Measurements from ENCODE around the gene MICAL3. TPM values are rescaled to one million over a fixed set of nuclear protein-coding genes. Genes with fewer than 3 reads are reported as not detected.

The MICAL3 gene
- total and polyA plus RNA-seq, 9 of the 15 experiments (the other 6 are each of a cell fraction or from before 2014, with no cell fraction given): 0.53 to 32.1 (median 12.3) TPM

GRCh38 chr22:18069041-18069440 is 44.7 kb upstream of the MICAL3 start:
- ATAC-seq (no peak), DNase-seq (ENCODE audit: extremely low read depth in 1 of 4, low spot score in 3 of 4) (no peak), FAIRE-seq (no peak)
- Histone ChIP-seq H3K36me3 (ENCODE audit: control insufficient read depth, insufficient read depth, low read length) (no peaks in the 10 kb centered on the region), H3K9ac (ENCODE audit: insufficient read depth in 1 of 2, low read depth in 2 of 2, low read length in 2 of 2) (no peak overlapping the region), H3K9me1 (ENCODE audit: control insufficient read depth, insufficient read depth, low read length) (no peaks in the 10 kb centered on the region), H3K4me1 (replicated peaks in 1 of 2; ENCODE audit: control insufficient read depth in 2 of 2, insufficient read depth in 2 of 2, low read length in 2 of 2) (peaks cover 4 to 5% of the 10 kb centered on the region in 2 experiments; a peak in 2 of 5 replicates), H3K27ac (ENCODE audit: extremely low read depth, low read depth, low read length) (no peak overlapping the region), H3K9me3 (replicated peaks; ENCODE audit: control insufficient read depth, insufficient read depth, low read depth, low read length) (no peaks in the 10 kb centered on the region), H3K79me2 (ENCODE audit: control insufficient read depth, insufficient read depth, low read length) (no peaks in the 10 kb centered on the region), H3K4me3 (no peak overlapping the region), H4K20me1 (replicated peaks; ENCODE audit: control insufficient read depth, insufficient read depth, low read length) (peaks cover 10% of the 10 kb centered on the region; the same call in 1 of the 2 replicates), H3K27me3 (ENCODE audit: control insufficient read depth in 2 of 2, insufficient read depth in 2 of 2, low read length in 2 of 2) (peaks cover 48 to 56% of the 10 kb centered on the region in 2 experiments), H2AFZ (ENCODE audit: low read depth, low read length) (no peak overlapping the region), H3K4me2 (ENCODE audit: insufficient read depth, low read length) (no peak overlapping the region)
- intact Hi-C loops (cut with micrococcal nuclease): loop anchor here (10.0 kb wide), 1 partner anchor 294 kb away; the partner anchor contains the start of gene BID
- in situ Hi-C loops (cut with MboI): loop anchor here (5.0 kb wide), 1 partner anchor 327 kb away; no protein-coding TSS in a partner anchor
- CTCF ChIA-PET (ENCODE audit: low intra/inter-chr PET ratio): no interaction called here
- POLR2A ChIA-PET: interaction anchor here (0.6 to 2.0 kb wide), 2 partner anchors 11 to 12 kb away, joined by 3 to 11 read pairs; no protein-coding TSS in a partner anchor
- WGBS (ENCODE audit: insufficient coverage, low coverage, missing lambda C conversion rate): 7% methylated on average over 2 of the region's 2 CpGs
- no TSS peak for BruUV-seq (replicated peaks)
- no peak for TF ChIP-seq NR4A1 (CRISPR knock-in tag; IDR thresholded peaks at IDR 0.05)
- no peak for TF ChIP-seq NR4A1 (tag; IDR thresholded peaks at IDR 0.05)
- no peak for TF ChIP-seq TFE3 (CRISPR knock-in tag; IDR thresholded peaks at IDR 0.05)
- TF ChIP-seq, protein P1, sequence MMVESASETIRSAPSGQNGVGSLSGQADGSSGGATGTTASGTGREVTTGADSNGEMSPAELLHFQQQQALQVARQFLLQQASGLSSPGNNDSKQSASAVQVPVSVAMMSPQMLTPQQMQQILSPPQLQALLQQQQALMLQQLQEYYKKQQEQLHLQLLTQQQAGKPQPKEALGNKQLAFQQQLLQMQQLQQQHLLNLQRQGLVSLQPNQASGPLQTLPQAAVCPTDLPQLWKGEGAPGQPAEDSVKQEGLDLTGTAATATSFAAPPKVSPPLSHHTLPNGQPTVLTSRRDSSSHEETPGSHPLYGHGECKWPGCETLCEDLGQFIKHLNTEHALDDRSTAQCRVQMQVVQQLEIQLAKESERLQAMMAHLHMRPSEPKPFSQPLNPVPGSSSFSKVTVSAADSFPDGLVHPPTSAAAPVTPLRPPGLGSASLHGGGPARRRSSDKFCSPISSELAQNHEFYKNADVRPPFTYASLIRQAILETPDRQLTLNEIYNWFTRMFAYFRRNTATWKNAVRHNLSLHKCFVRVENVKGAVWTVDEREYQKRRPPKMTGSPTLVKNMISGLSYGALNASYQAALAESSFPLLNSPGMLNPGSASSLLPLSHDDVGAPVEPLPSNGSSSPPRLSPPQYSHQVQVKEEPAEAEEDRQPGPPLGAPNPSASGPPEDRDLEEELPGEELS (CRISPR knock-in tag; IDR thresholded peaks at IDR 0.05; ENCODE audit: borderline replicate concordance): no peak
- no peak for TF ChIP-seq HNRNPL (IDR thresholded peaks at IDR 0.05; ENCODE audit: low read depth, low read length)
- no peak for TF ChIP-seq ZNF609 (CRISPR knock-in tag; IDR thresholded peaks at IDR 0.05; ENCODE audit: borderline replicate concordance)
- TF ChIP-seq ZNF146 (CRISPR knock-in tag; IDR thresholded peaks at IDR 0.05; ENCODE audit: unreplicated experiment): no peak
- TF ChIP-seq PHTF2 (CRISPR knock-in tag; IDR thresholded peaks at IDR 0.05): no peak
- no peak for TF ChIP-seq ZNF354B (CRISPR knock-in tag; IDR thresholded peaks at IDR 0.05)
- no peak for TF ChIP-seq CBX8 (IDR thresholded peaks at IDR 0.05; ENCODE audit: borderline replicate concordance, extremely low read depth, low read depth, low read length, poor library complexity, severe bottlenecking)

Data from K562 (cell line).